HepG2 (cell line): Measurements from ENCODE around the gene ODC1. TPM values are rescaled to one million over a fixed set of nuclear protein-coding genes. Genes with fewer than 3 reads are reported as not detected.

ENCODE experiments used
- E2F2 ChIP-seq: sonication (generic); formaldehyde crosslinking; IDR thresholded peaks from 2 replicates; pipeline ENCODE4 v1.4.0; 2020; ENCODE audit warnings: missing genetic modification reagents, borderline replicate concordance
- GATAD1 ChIP-seq: IDR thresholded peaks from 2 replicates; pipeline ENCODE4 v1.6.1; 2016; ENCODE audit warnings: missing genetic modification reagents, missing compliant biosample characterization
- HIVEP1 ChIP-seq: sonication (generic); formaldehyde crosslinking; IDR thresholded peaks from 2 replicates; pipeline ENCODE4 v1.4.0; 2020; ENCODE audit warnings: mild to moderate bottlenecking, missing genetic modification reagents
- HNRNPUL1 ChIP-seq: fragments of 200-400 bp; formaldehyde crosslinking; IDR thresholded peaks from 2 replicates; pipeline ENCODE4 v1.6.1; 2017; ENCODE audit warnings: low read depth, mild to moderate bottlenecking, low read length, moderate library complexity
- IKZF1 ChIP-seq: fragments of 450-650 bp; IDR thresholded peaks from 2 replicates; pipeline ENCODE4 v1.7.1; 2016
- MYPOP ChIP-seq: sonication (generic); formaldehyde crosslinking; IDR thresholded peaks from 2 replicates; pipeline ENCODE4 v1.8.1; 2023; ENCODE audit warnings: mild to moderate bottlenecking, moderate library complexity, missing genetic modification reagents
- PLRG1 ChIP-seq: fragments of 450-650 bp; conservative IDR thresholded peaks from 2 replicates; pipeline ENCODE4 v1.6.1; 2016
- PLSCR1 ChIP-seq: sonication (generic); formaldehyde crosslinking; IDR thresholded peaks from 2 replicates; pipeline ENCODE4 v1.5.0; 2020; ENCODE audit warnings: missing genetic modification reagents, mild to moderate bottlenecking, borderline replicate concordance
- TERF1 ChIP-seq: sonication (generic); formaldehyde crosslinking; IDR thresholded peaks from 2 replicates; pipeline ENCODE4 v1.8.0; 2022; ENCODE audit warnings: mild to moderate bottlenecking, missing genetic modification reagents, moderate library complexity
- TOPORS ChIP-seq: sonication (generic); formaldehyde crosslinking; IDR thresholded peaks from 2 replicates; pipeline ENCODE4 v1.8.0; 2023; ENCODE audit warnings: mild to moderate bottlenecking, missing genetic modification reagents
- ZBTB34 ChIP-seq: sonication (generic); formaldehyde crosslinking; IDR thresholded peaks from 2 replicates; pipeline ENCODE4 v1.8.0; 2022; ENCODE audit warnings: mild to moderate bottlenecking, missing genetic modification reagents
- ZHX1 ChIP-seq: sonication (generic); formaldehyde crosslinking; IDR thresholded peaks from 2 replicates; pipeline ENCODE4 v1.8.1; 2022; ENCODE audit warnings: low read depth, mild to moderate bottlenecking, missing genetic modification reagents
- ZNF124 ChIP-seq: sonication (generic); formaldehyde crosslinking; IDR thresholded peaks from 2 replicates; pipeline ENCODE4 v1.4.0; 2020; ENCODE audit warnings: missing genetic modification reagents
- ZNF253 ChIP-seq: sonication (generic); formaldehyde crosslinking; IDR thresholded peaks from 2 replicates; pipeline ENCODE4 v1.8.0; 2022; ENCODE audit warnings: mild to moderate bottlenecking, missing genetic modification reagents, borderline replicate concordance
- ZNF362 ChIP-seq: sonication (generic); formaldehyde crosslinking; IDR thresholded peaks from 2 replicates; pipeline ENCODE4 v1.4.0; 2020; ENCODE audit warnings: missing genetic modification reagents, mild to moderate bottlenecking, borderline replicate concordance
- ZSCAN5A ChIP-seq: sonication (generic); formaldehyde crosslinking; IDR thresholded peaks from 2 replicates; pipeline ENCODE4 v1.8.0; 2022; ENCODE audit warnings: mild to moderate bottlenecking, missing genetic modification reagents, borderline replicate concordance
- polyA plus RNA-seq, 8 experiments: library from polyadenylated mRNA; depleted of rRNA in 3 of 8; stranded (reverse) in 7 of 8; unstranded in 1 of 8; fragments of >200 nt; fragmentation: Illumina TruSeq in 4 of 8; extraction: Trizol in 4 of 8; gene quantifications; 2 replicates each; pipeline versions ENCODE4 v1.2.1 to v1.2.3, GENCODE V29; 2011 to 2016; ENCODE audit warnings: low read depth in 4 of 8, missing spikeins in 1 of 8, mixed read lengths in 1 of 8; ENCODE audit not compliant: insufficient read depth in 1 of 8
- total RNA-seq, 5 experiments: library from RNA; depleted of rRNA; stranded (reverse); fragments of >200 nt; fragmentation: Illumina TruSeq; extraction: Trizol; gene quantifications; 2 replicates each; pipeline ENCODE4 v1.2.3, GENCODE V29; 2016; ENCODE audit warnings: low read depth in 1 of 5

Gene ODC1
- total and polyA plus RNA-seq, 2 of the 13 experiments (the other 11 are each of a cell fraction or from before 2014, with no cell fraction given) = 142 to 371 TPM

GRCh38 chr2:10408649-10409579, 39.2 kb downstream of the ODC1 start (continued):
- TF ChIP-seq HIVEP1 (CRISPR knock-in tag) (no peak), ZNF362 (CRISPR knock-in tag) (no peak), TOPORS (CRISPR knock-in tag) (peak; percentile 52; the same call in 1 of the 2 replicates), IKZF1 (no peak), E2F2 (no peak), ZSCAN5A (CRISPR knock-in tag) (no peak), ZNF124 (CRISPR knock-in tag) (no peak; the same call in none of the 2 replicates), GATAD1 (CRISPR knock-in tag) (peak; percentile 68), MYPOP (CRISPR knock-in tag) (0 out of 2 replicates have a peak, but pooled peaks have one; percentile 46), ZHX1 (CRISPR knock-in tag) (0 out of 2 replicates have a peak, but pooled peaks have one; percentile 20), ZNF253 (CRISPR knock-in tag) (no peak), HNRNPUL1 (no peak), PLRG1 (no peak), PLSCR1 (CRISPR knock-in tag) (no peak), TERF1 (no peak), ZBTB34 (CRISPR knock-in tag) (no peak)
